Ovary (tissue), 9 donors: ENCODE results near the gene CCDC171. TPM values are rescaled to one million over a fixed set of nuclear protein-coding genes. Genes with fewer than 3 reads are reported as not detected.

ENCODE experiments used
- DNase-seq, 5 donors: peaks; one replicate each; pipeline ENCODE4 v3.0.0-alpha.2; 2019 to 2020
- H3K27ac ChIP-seq, 2 donors: fragments of 200-600 bp; one replicate each; pipeline versions ENCODE4 v1.5.1 to v1.8.0; 2019 to 2022
- H3K27me3 ChIP-seq: fragments of 200-600 bp; one replicate; pipeline ENCODE4 v1.8.0; 2022
- H3K36me3 ChIP-seq: fragments of 200-600 bp; sonication (generic); one replicate; pipeline ENCODE4 v1.5.1; 2019
- H3K4me1 ChIP-seq: one replicate; pipeline ENCODE4 v1.8.1; 2013; ENCODE audit warnings: mild to moderate bottlenecking, moderate library complexity; ENCODE audit not compliant: insufficient read depth
- H3K4me3 ChIP-seq: fragments of 200-600 bp; sonication (generic); one replicate; pipeline ENCODE4 v1.5.1; 2017
- H3K9me3 ChIP-seq, 2 donors: fragments of 200-600 bp in 1 of 2; sonication (generic) in 1 of 2; one replicate each; pipeline versions ENCODE4 v1.5.1 to v1.8.1; 2013 to 2019; ENCODE audit warnings: mild to moderate bottlenecking in 1 of 2, moderate library complexity in 1 of 2
- CTCF ChIP-seq, 3 donors: fragments of 450-650 bp in 2 of 3; fragments of 200-600 bp in 1 of 3; IDR thresholded peaks; one replicate each; pipeline versions ENCODE4 v1.5.1 to v1.8.0; 2016 to 2022; ENCODE audit warnings: antibody characterized with exemption in 3 of 3, mild to moderate bottlenecking in 1 of 3
- EP300 ChIP-seq: sonication (generic); formaldehyde crosslinking; IDR thresholded peaks from one replicate; pipeline ENCODE4 v1.6.1; 2017; ENCODE audit warnings: antibody characterized with exemption
- POLR2A ChIP-seq: fragments of 450-650 bp; IDR thresholded peaks from one replicate; pipeline ENCODE4 v1.6.1; 2017; ENCODE audit warnings: antibody characterized with exemption, mild to moderate bottlenecking, moderate library complexity
- WGBS, 3 donors: extraction: QIAGEN DNeasy Blood & Tissue Kit in 1 of 3; methylation state at CpG; one replicate each; pipeline versions ENCODE4 v1.1.5 to v1.1.7; 2013 to 2017; 5-methylcytosine and 5-hydroxymethylcytosine counted together
- intact Hi-C, 4 donors: fragments of 100-400 bp; cut with DNase I; formaldehyde crosslinking; loops; one replicate each; pipeline versions ENCODE4 v1.11.0 to v1.15.1; 2022 to 2023
- polyA plus RNA-seq, 2 donors: library from polyadenylated mRNA; stranded (reverse); fragments of 200-250 nt in 1 of 2; fragments of 350-450 nt in 1 of 2; fragmentation: Illumina TruSeq in 1 of 2; extraction: RNeasy Lipid Tissue Mini Kit (QIAGEN cat#74804) in 1 of 2; gene quantifications; one replicate each; pipeline ENCODE4 v1.2.3, GENCODE V29; 2013 to 2014
- total RNA-seq, 7 donors: library from RNA; depleted of rRNA in 2 of 7; stranded (reverse); fragments of >200 nt in 2 of 7; fragmentation: NEBNext Ultra II Directional in 3 of 7; extraction: Animal tissue kit (Norgen Biotek cat#: 25700) in 3 of 7; gene quantifications; one replicate each; pipeline versions ENCODE4 v1.1.0 to v1.2.4, GENCODE V29; 2016 to 2023
- donor health status: DM: no; HTN: no; CAD: no; lungs with moderate emphysema.
- donor health status: DM: no; HTN: no; CAD: no.
- donor health status: Bipolar disorder and iron deficiency.
- donor health status: DM: yes; HTN: yes; CAD: no.
- donor health status: DM: no; HTN: no; CAD: no.
- donor health status: DM: yes; HTN: yes; CAD: no.

Gene CCDC171
- total and polyA plus RNA-seq, 9 donors: 2.0 to 6.1 (median 5.0) TPM

- intact Hi-C loops: no loop called here
- no peaks in the 10 kb centered on the region for H3K27me3 ChIP-seq
- no peaks in the 10 kb centered on the region for H3K9me3 ChIP-seq
- 76 to 82% (median 77%) methylated on average over 3 of the region's 3 CpGs for WGBS, 3 donors
- H3K4me3 ChIP-seq: no peak overlapping the region
- no peaks in the 10 kb centered on the region for H3K36me3 ChIP-seq
- TF ChIP-seq EP300 (no peak), POLR2A (no peak), CTCF (IDR thresholded peaks at IDR 0.05) (no peak)
- no peak for DNase-seq
- no peaks in the 10 kb centered on the region for H3K4me1 ChIP-seq
- no peak overlapping the region for H3K27ac ChIP-seq
Measured at GRCh38 chr9:15942831-15943424, 390.1 kb downstream of the CCDC171 start.

- no peaks in the 10 kb centered on the region for H3K36me3 ChIP-seq
- H3K4me3 ChIP-seq: no peak overlapping the region
- no peak for TF ChIP-seq CTCF (IDR thresholded peaks at IDR 0.05)
- TF ChIP-seq EP300: no peak
- TF ChIP-seq POLR2A: no peak
- no peaks in the 10 kb centered on the region for H3K27me3 ChIP-seq
- no peak overlapping the region for H3K27ac ChIP-seq
- WGBS, 3 donors: 92 to 99% (median 96%) methylated on average over 3 of the region's 3 CpGs
- intact Hi-C loops: no loop called here
- no peaks in the 10 kb centered on the region for H3K9me3 ChIP-seq
- DNase-seq: no peak
- H3K4me1 ChIP-seq: no peaks in the 10 kb centered on the region
Measured at GRCh38 chr9:15944341-15944740, 391.5 kb downstream of the CCDC171 start.

- no peaks in the 10 kb centered on the region for H3K27me3 ChIP-seq
- no peaks in the 10 kb centered on the region for H3K4me1 ChIP-seq
- 37 to 60% (median 50%) methylated on average over 1 of the region's 1 CpG for WGBS, 3 donors
- no peak overlapping the region for H3K4me3 ChIP-seq
- no peak for DNase-seq
- TF ChIP-seq POLR2A (no peak), EP300 (no peak), CTCF (IDR thresholded peaks at IDR 0.05) (no peak)
- H3K27ac ChIP-seq: no peak overlapping the region
- intact Hi-C loops: no loop called here
- no peaks in the 10 kb centered on the region for H3K9me3 ChIP-seq
- H3K36me3 ChIP-seq: no peaks in the 10 kb centered on the region
Measured at GRCh38 chr9:15959663-15960062, 406.8 kb downstream of the CCDC171 start.

GRCh38 chr9:15961217-15961616 is 408.4 kb downstream of the CCDC171 start:
- intact Hi-C loops: no loop called here
- H3K4me3 ChIP-seq: no peak overlapping the region
- H3K27me3 ChIP-seq: no peaks in the 10 kb centered on the region
- no peak overlapping the region for H3K27ac ChIP-seq
- WGBS, 3 donors: 90 to 92% (median 91%) methylated on average over 3 of the region's 3 CpGs
- no peak for DNase-seq
- no peaks in the 10 kb centered on the region for H3K36me3 ChIP-seq
- no peaks in the 10 kb centered on the region for H3K9me3 ChIP-seq
- no peaks in the 10 kb centered on the region for H3K4me1 ChIP-seq
- no peak for TF ChIP-seq POLR2A
- TF ChIP-seq CTCF (IDR thresholded peaks at IDR 0.05): no peak
- TF ChIP-seq EP300: no peak
